A549 (cell line): ENCODE results near the gene GNG4. TPM values are rescaled to one million over a fixed set of nuclear protein-coding genes. Genes with fewer than 3 reads are reported as not detected.

Source experiments
- ATAC-seq, 2 experiments: fragments of 200-7000 bp in 1 of 2; fragments of >200 bp in 1 of 2; cut with Nextera tagmentation in 1 of 2; cut with Tn5 transposase in 1 of 2; 3 replicates each; pipeline versions ENCODE4 v1.8.0 to v1.9.1; 2018 to 2020; ENCODE audit warnings: mild to moderate bottlenecking in 1 of 2, moderate library complexity in 1 of 2
- CTCF ChIA-PET: fragments of 300-600 bp; sonication (Branson Sonifier 250); formaldehyde crosslinking; extraction: SDS; loops from one replicate; lab custom pipeline; 2021; ENCODE audit warnings: antibody characterized with exemption, inconsistent platforms; lab: Yijun Ruan, JAX
- POLR2A ChIA-PET: fragments of 350-600 bp; formaldehyde crosslinking; extraction: SDS; loops from one replicate; lab custom pipeline; 2021; ENCODE audit warnings: antibody characterized with exemption, inconsistent platforms; lab: Yijun Ruan, JAX
- DNase-seq, 2 experiments: peaks; one replicate each; pipeline versions ENCODE4 v3.0.0 to v3.0.0-alpha.2; 2011 to 2016; ENCODE audit warnings: low read depth in 1 of 2, low spot score in 1 of 2
- FAIRE-seq: peaks from 2 replicates; lab custom pipeline; 2011; peaks lifted over from hg19 to GRCh38; lab: Jason Lieb, UNC
- H3K27ac ChIP-seq, 2 experiments: fragments of >200 bp; sonication (Bioruptor Twin); formaldehyde crosslinking; 3 replicates each; pipeline ENCODE4 v1.5.1; 2016 to 2017
- H3K4me1 ChIP-seq: fragments of >200 bp; sonication (Bioruptor Twin); formaldehyde crosslinking; 3 replicates; pipeline ENCODE4 v1.6.1; 2016
- H3K4me2 ChIP-seq: fragments of >200 bp; sonication (Bioruptor Twin); formaldehyde crosslinking; 3 replicates; pipeline ENCODE4 v1.6.1; 2016
- H3K4me3 ChIP-seq: fragments of >200 bp; sonication (Bioruptor Twin); formaldehyde crosslinking; 3 replicates; pipeline ENCODE4 v1.5.1; 2016
- H3K9me3 ChIP-seq: fragments of >200 bp; sonication (Bioruptor Twin); formaldehyde crosslinking; 3 replicates; pipeline ENCODE4 v1.6.1; 2016
- CBX8 ChIP-seq: fragments of 200-600 bp; sonication (generic); IDR thresholded peaks from 2 replicates; pipeline ENCODE4 v1.6.1; 2016
- EP300 ChIP-seq, 2 experiments: fragments of >200 bp; sonication (Bioruptor Twin); formaldehyde crosslinking; IDR thresholded peaks; 2 replicates in 1 of 2; 3 replicates in 1 of 2; pipeline ENCODE4 v1.6.1; 2016 to 2017
- NR3C1 ChIP-seq: fragments of >200 bp; sonication (Bioruptor Twin); formaldehyde crosslinking; IDR thresholded peaks from 3 replicates; pipeline ENCODE4 v1.6.1; 2017
- POLR2A ChIP-seq: IDR thresholded peaks from 2 replicates; pipeline ENCODE4 v1.6.1; 2012; ENCODE audit warnings: mild to moderate bottlenecking, low read length
- RAD21 ChIP-seq, 2 experiments: fragments of >200 bp in 1 of 2; sonication (Bioruptor Twin) in 1 of 2; formaldehyde crosslinking in 1 of 2; IDR thresholded peaks in 1 of 2; conservative IDR thresholded peaks in 1 of 2; 2 replicates in 1 of 2; 3 replicates in 1 of 2; pipeline ENCODE4 v1.6.1; 2012 to 2018; ENCODE audit warnings: inconsistent platforms in 1 of 2
- RFX5 ChIP-seq: fragments of 450-650 bp; IDR thresholded peaks from 2 replicates; pipeline ENCODE4 v1.7.1; 2014; ENCODE audit warnings: antibody characterized with exemption, mild to moderate bottlenecking, moderate library complexity
- SMC3 ChIP-seq: fragments of >200 bp; sonication (Bioruptor Twin); formaldehyde crosslinking; IDR thresholded peaks from 3 replicates; pipeline ENCODE4 v1.6.1; 2018; ENCODE audit warnings: inconsistent platforms
- WGBS: methylation state at CpG from one replicate; pipeline ENCODE4 v1.1.6; 2017; ENCODE audit errors: missing lambda C conversion rate; 5-methylcytosine and 5-hydroxymethylcytosine counted together
- polyA plus RNA-seq, 4 experiments: library from polyadenylated mRNA; depleted of rRNA in 3 of 4; stranded (reverse); fragments of >200 nt; fragmentation: RNase III in 1 of 4; extraction: RNeasy Plus Mini Kit Qiagen cat#74134 plus additional on column Dnase treatment in 1 of 4; gene quantifications; 2 replicates in 3 of 4; 3 replicates in 1 of 4; pipeline ENCODE4 v1.2.3, GENCODE V29; 2011 to 2017
- TF ChIP-seq, protein P1 (sequence below): IDR thresholded peaks from 2 replicates; pipeline ENCODE4 v1.6.1; 2012; ENCODE audit warnings: low read depth, borderline replicate concordance
- TF ChIP-seq, protein P2 (sequence below): fragments of 450-650 bp; IDR thresholded peaks from 2 replicates; pipeline ENCODE4 v1.6.1; 2014; ENCODE audit warnings: antibody characterized with exemption
- TF ChIP-seq, protein P3 (sequence below): fragments of 200-600 bp; sonication (generic); IDR thresholded peaks from 2 replicates; pipeline ENCODE4 v1.6.1; 2016; ENCODE audit warnings: antibody characterized with exemption, mild to moderate bottlenecking, moderate library complexity
- TF ChIP-seq, protein P4 (sequence below): fragments of 150-350 bp; IDR thresholded peaks from 2 replicates; pipeline ENCODE4 v1.6.1; 2014; ENCODE audit warnings: low read depth, mild to moderate bottlenecking, low read length

Gene GNG4
- polyA plus RNA-seq, 2 of the 4 experiments (the other 2 are of a cell fraction), result 10.5 to 16.3 TPM

DNA sequence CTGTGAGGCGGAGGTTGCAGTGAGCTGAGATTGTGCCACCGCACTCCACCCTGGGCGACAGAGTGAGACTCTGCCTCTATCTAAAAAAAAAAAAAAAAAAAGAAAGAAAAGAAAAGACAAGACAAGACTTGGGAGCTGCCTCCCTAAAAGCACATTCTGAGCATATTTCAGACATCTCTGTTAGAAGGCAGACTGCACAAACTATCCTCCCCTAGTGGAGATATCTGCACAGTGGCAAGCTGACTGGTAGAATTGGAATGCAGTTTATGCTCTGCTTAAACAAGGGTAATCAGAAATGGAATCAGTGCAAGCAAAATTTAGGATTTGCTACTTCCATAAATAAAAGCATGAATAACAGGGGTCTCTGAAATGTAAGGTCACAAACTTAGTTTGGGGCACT, 31.8 kb downstream of the GNG4 start:
- WGBS, result 96% methylated on average over 3 of the region's 3 CpGs
- H3K4me3 ChIP-seq, result no peak overlapping the region
- H3K27ac ChIP-seq, result peak overlapping the region in 1 of 2 experiments; percentile 0; a peak in 1 of 6 replicates
- POLR2A ChIA-PET, result interaction anchor here (0.6 to 1.1 kb wide), 3 partner anchors 104 to 1244 kb away, joined by 4 to 6 read pairs (median 4); partner anchors contain the start of gene COA6
- no peak overlapping the region for H3K4me2 ChIP-seq
- TF ChIP-seq SMC3 (no peak), RAD21 (conservative IDR thresholded peaks at IDR 0.05 in 1 of 2, IDR thresholded peaks at IDR 0.05 in 1 of 2) (0 out of 5 replicates have a peak, but pooled peaks of 1 of the 2 experiments have one; percentile 10), POLR2A (no peak), CBX8 (no peak), RFX5 (no peak)
- TF ChIP-seq, protein P1, sequence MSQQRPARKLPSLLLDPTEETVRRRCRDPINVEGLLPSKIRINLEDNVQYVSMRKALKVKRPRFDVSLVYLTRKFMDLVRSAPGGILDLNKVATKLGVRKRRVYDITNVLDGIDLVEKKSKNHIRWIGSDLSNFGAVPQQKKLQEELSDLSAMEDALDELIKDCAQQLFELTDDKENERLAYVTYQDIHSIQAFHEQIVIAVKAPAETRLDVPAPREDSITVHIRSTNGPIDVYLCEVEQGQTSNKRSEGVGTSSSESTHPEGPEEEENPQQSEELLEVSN, result no peak
- FAIRE-seq (no peak), ATAC-seq (peak; percentile 80 to 83; a peak in 5 of 6 replicates), DNase-seq (no peak)
- H3K9me3 ChIP-seq, result no peaks in the 10 kb centered on the region
- CTCF ChIA-PET, result interaction anchor here (0.6 to 1.8 kb wide), 5 partner anchors 11 to 92 kb away, joined by 3 to 7 read pairs (median 3); no protein-coding TSS in a partner anchor
- peaks cover 9% of the 10 kb centered on the region; the same call in 2 of the 3 replicates for H3K4me1 ChIP-seq

DNA sequence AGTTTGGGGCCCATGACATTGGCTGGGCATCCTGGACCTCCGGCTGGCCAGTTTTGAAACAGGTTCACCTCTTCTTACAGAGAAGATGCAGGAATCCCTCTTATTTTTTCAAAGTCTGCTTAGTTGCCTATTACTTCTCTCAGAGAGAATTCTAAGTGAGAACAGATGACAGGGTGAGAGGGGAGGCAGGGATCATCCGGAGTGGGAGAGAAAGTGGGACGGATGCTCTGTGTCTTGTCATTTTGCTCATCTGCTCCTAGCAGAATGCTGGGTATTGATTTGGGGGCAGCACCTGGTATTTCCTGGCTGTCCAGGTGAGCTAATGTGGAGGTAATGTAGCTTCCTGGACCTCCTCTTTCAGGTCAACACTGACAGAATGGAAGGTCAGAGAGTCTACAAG, 32.4 kb downstream of the GNG4 start:
- CTCF ChIA-PET, result interaction anchor here (0.6 kb wide), 1 partner anchor 93 kb away, joined by 3 read pairs; no protein-coding TSS in a partner anchor

DNA sequence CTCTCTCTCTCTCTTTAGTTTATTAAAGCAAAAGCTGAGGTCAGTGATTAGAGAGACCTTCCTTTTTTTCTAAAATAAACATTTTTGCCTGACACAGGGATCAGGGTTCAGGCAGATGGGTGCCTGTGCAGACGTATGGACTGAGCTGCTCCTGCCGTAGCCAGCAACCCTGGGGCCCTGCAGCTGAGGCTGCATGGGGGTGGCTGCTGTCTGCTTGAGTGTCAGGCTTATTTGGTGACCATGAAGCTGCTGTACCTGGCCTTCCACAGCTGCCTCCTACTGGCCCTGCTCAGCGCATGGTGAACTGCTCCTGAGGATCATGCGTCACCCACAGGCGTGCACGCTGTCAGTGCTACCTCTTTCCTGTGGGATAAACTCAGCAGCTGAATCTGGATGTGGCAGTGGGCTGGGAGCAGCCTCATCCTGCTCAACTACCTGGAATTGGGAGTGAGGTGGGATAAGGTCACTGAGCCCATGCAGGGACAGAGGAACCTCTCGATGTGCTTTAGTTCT, 35.1 kb downstream of the GNG4 start:
- whole genome bisulfite sequencing, result 87% methylated on average over 5 of the region's 7 CpGs
- Histone ChIP-seq H3K4me3 (no peak overlapping the region), H3K4me2 (no peak overlapping the region), H3K4me1 (peaks cover 9% of the 10 kb centered on the region; the same call in 2 of the 3 replicates), H3K9me3 (no peaks in the 10 kb centered on the region), H3K27ac (no peak overlapping the region)
- no peak for FAIRE-seq
- no peak for DNase-seq
- CTCF ChIA-PET, result interaction anchor here (0.8 to 1.8 kb wide), 7 partner anchors 12 to 357 kb away, joined by 3 to 8 read pairs (median 4); no protein-coding TSS in a partner anchor
- peak; percentile 33 to 36; a peak in 2 of 6 replicates for ATAC-seq
- POLR2A ChIA-PET, result no interaction called here
- TF ChIP-seq NR3C1, result no peak
- TF ChIP-seq, protein P2, sequence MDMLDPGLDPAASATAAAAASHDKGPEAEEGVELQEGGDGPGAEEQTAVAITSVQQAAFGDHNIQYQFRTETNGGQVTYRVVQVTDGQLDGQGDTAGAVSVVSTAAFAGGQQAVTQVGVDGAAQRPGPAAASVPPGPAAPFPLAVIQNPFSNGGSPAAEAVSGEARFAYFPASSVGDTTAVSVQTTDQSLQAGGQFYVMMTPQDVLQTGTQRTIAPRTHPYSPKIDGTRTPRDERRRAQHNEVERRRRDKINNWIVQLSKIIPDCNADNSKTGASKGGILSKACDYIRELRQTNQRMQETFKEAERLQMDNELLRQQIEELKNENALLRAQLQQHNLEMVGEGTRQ, result no peak
- TF ChIP-seq, protein P3, sequence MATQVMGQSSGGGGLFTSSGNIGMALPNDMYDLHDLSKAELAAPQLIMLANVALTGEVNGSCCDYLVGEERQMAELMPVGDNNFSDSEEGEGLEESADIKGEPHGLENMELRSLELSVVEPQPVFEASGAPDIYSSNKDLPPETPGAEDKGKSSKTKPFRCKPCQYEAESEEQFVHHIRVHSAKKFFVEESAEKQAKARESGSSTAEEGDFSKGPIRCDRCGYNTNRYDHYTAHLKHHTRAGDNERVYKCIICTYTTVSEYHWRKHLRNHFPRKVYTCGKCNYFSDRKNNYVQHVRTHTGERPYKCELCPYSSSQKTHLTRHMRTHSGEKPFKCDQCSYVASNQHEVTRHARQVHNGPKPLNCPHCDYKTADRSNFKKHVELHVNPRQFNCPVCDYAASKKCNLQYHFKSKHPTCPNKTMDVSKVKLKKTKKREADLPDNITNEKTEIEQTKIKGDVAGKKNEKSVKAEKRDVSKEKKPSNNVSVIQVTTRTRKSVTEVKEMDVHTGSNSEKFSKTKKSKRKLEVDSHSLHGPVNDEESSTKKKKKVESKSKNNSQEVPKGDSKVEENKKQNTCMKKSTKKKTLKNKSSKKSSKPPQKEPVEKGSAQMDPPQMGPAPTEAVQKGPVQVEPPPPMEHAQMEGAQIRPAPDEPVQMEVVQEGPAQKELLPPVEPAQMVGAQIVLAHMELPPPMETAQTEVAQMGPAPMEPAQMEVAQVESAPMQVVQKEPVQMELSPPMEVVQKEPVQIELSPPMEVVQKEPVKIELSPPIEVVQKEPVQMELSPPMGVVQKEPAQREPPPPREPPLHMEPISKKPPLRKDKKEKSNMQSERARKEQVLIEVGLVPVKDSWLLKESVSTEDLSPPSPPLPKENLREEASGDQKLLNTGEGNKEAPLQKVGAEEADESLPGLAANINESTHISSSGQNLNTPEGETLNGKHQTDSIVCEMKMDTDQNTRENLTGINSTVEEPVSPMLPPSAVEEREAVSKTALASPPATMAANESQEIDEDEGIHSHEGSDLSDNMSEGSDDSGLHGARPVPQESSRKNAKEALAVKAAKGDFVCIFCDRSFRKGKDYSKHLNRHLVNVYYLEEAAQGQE, result no peak
- TF ChIP-seq EP300 (IDR thresholded peaks at IDR 0.05), result no peak
- TF ChIP-seq, protein P4, sequence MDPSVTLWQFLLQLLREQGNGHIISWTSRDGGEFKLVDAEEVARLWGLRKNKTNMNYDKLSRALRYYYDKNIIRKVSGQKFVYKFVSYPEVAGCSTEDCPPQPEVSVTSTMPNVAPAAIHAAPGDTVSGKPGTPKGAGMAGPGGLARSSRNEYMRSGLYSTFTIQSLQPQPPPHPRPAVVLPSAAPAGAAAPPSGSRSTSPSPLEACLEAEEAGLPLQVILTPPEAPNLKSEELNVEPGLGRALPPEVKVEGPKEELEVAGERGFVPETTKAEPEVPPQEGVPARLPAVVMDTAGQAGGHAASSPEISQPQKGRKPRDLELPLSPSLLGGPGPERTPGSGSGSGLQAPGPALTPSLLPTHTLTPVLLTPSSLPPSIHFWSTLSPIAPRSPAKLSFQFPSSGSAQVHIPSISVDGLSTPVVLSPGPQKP, result no peak

More for the DNA sequence above, 32.4 kb downstream of the GNG4 start:
- FAIRE-seq, result no peak
- Histone ChIP-seq H3K27ac (no peak overlapping the region), H3K4me2 (no peak overlapping the region), H3K4me1 (peaks cover 9% of the 10 kb centered on the region; the same call in 2 of the 3 replicates), H3K9me3 (no peaks in the 10 kb centered on the region), H3K4me3 (no peak overlapping the region)
- TF ChIP-seq, protein P3, result no peak
- TF ChIP-seq, protein P4, result no peak
- no peak for TF ChIP-seq CBX8
- TF ChIP-seq, protein P2, result no peak
- no peak for DNase-seq
- POLR2A ChIA-PET, result interaction anchor here (0.7 to 1.1 kb wide), 2 partner anchors 114 to 1244 kb away, joined by 4 to 6 read pairs; partner anchors contain the start of gene COA6
- WGBS, result 88% methylated on average over 3 of the region's 3 CpGs
- no peak for ATAC-seq
